Epithelial cell of esophagus (primary cell): Measurements from ENCODE around the gene THAP8.
"Not testable (repeated sequence)": the region's sequence is repeated elsewhere in the genome, so short reads cannot be mapped to it uniquely, and the experiment has no call there.

Experiments
- DNase-seq: peaks from one replicate; pipeline ENCODE4 v3.0.0; 2010; ENCODE audit warnings: low read depth
- H3K4me3 ChIP-seq: 2 replicates; pipeline ENCODE4 v1.5.1; 2011; ENCODE audit warnings: mild to moderate bottlenecking, low read length, control low read depth
- CTCF ChIP-seq: IDR thresholded peaks from 2 replicates; pipeline ENCODE4 v1.5.1; 2011; ENCODE audit warnings: low read depth, mild to moderate bottlenecking, low read length, control low read depth, inconsistent platforms; ENCODE audit not compliant: insufficient read depth; ENCODE audit errors: missing control alignments

The THAP8 gene

GRCh38 chr19:36082916-36083315, 28.8 kb upstream of the THAP8 start:
- no peak for TF ChIP-seq CTCF
- no peak for DNase-seq
- H3K4me3 ChIP-seq = no peak overlapping the region

GRCh38 chr19:36081894-36082293, 27.8 kb upstream of the THAP8 start:
- TF ChIP-seq CTCF = no peak
- no peak for DNase-seq
- H3K4me3 ChIP-seq = no peak overlapping the region

- H3K4me3 ChIP-seq = no peak overlapping the region
- DNase-seq = no peak
Observed at GRCh38 chr19:36081385-36081784, 27.3 kb upstream of the THAP8 start.

GRCh38 chr19:36079389-36079945, 25.4 kb upstream of the THAP8 start:
- TF ChIP-seq CTCF = no peak
- no peak overlapping the region for H3K4me3 ChIP-seq
- DNase-seq = no peak

More at GRCh38 chr19:36081385-36081784, 27.3 kb upstream of the THAP8 start:
- no peak for TF ChIP-seq CTCF

GRCh38 chr19:36073121-36073876, 19.2 kb upstream of the THAP8 start:
- H3K4me3 ChIP-seq = no peak overlapping the region
- no peak for DNase-seq
- TF ChIP-seq CTCF = no peak

GRCh38 chr19:36072081-36072480, 18.0 kb upstream of the THAP8 start:
- no peak for DNase-seq
- TF ChIP-seq CTCF = no peak
- no peak overlapping the region for H3K4me3 ChIP-seq

GRCh38 chr19:36068810-36069499, 14.9 kb upstream of the THAP8 start:
- H3K4me3 ChIP-seq, DNase-seq: not testable (repeated sequence)
